ENCODE measurements around the gene FAM47C.
"Not testable (repeated sequence)": the region's sequence is repeated elsewhere in the genome, so short reads cannot be mapped to it uniquely, and the experiment has no call there.

The FAM47C gene

DNA sequence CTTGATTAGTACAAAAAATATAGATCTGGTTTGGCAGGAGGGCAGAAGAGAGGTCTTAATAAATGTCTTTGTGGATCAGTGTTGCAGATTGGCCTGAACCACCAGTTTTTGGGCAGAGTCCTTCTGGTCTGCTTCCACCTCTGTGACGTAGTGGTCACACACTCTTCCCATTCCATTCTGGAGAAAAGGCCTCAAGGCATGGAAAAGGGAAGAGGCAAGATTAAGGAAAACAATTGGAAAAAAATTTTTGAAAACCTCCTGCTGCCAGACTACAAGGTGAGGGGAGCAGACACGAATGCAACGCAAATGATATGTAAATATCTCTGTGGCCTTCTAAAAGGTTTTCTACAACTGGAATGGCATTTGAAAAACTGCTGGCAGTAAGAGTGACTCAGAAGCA lies 24.3 kb upstream of the FAM47C start:
- TF ChIP-seq, protein P1, sequence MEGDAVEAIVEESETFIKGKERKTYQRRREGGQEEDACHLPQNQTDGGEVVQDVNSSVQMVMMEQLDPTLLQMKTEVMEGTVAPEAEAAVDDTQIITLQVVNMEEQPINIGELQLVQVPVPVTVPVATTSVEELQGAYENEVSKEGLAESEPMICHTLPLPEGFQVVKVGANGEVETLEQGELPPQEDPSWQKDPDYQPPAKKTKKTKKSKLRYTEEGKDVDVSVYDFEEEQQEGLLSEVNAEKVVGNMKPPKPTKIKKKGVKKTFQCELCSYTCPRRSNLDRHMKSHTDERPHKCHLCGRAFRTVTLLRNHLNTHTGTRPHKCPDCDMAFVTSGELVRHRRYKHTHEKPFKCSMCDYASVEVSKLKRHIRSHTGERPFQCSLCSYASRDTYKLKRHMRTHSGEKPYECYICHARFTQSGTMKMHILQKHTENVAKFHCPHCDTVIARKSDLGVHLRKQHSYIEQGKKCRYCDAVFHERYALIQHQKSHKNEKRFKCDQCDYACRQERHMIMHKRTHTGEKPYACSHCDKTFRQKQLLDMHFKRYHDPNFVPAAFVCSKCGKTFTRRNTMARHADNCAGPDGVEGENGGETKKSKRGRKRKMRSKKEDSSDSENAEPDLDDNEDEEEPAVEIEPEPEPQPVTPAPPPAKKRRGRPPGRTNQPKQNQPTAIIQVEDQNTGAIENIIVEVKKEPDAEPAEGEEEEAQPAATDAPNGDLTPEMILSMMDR (IDR thresholded peaks at IDR 0.05; ENCODE audit: low read depth, low read length), result no peak
- no peak overlapping the region for H3K4me3 ChIP-seq (replicated peaks in 1 of 2; ENCODE audit: low read depth in 2 of 2, low read length in 2 of 2)
- no peak for DNase-seq (ENCODE audit: low read depth in 2 of 2)

DNA sequence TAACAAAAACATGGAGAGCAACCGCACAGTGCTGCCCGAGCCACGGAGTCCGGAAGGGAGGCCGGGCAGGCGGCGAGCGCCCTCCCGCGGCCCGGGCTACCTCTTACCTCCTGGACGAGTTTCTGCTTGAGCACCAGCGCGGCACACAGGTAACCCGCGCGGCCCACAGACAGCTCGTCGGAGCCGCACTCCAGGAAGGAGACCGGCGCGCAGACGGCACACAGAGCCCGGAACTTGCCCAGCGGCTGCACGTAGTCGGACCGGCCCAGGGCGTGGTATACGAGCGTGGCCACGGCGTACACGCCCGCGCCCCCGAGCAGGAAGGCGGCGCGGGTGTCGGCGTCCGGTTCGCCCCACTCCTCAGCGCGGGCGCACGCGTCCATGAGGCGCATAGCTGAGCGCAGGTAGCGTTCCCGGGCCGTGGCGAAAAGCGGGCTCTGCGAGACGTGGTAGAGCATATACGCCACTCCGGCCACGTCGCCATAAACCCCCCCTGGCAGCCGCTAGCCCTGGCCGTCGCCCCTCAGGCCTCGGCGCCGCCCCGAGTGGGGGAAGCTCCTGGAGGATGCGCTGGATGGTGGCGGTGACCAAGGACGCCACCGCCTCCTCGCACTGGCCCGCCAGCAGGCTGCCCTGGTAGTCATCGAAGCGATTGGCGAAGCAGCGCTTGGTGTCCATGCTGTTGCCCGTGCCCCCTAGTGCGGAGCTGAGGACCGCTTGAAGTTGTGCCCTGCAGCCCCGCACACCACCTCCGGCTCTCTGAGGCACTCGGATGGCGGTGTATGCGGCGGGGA lies 22.6 kb upstream of the FAM47C start:
- H3K4me3 ChIP-seq (replicated peaks in 1 of 2; ENCODE audit: low read depth in 2 of 2, low read length in 2 of 2), result not testable (repeated sequence)
- DNase-seq (ENCODE audit: low read depth in 2 of 2), result peak in 1 of 2 donors; percentile 0

DNA sequence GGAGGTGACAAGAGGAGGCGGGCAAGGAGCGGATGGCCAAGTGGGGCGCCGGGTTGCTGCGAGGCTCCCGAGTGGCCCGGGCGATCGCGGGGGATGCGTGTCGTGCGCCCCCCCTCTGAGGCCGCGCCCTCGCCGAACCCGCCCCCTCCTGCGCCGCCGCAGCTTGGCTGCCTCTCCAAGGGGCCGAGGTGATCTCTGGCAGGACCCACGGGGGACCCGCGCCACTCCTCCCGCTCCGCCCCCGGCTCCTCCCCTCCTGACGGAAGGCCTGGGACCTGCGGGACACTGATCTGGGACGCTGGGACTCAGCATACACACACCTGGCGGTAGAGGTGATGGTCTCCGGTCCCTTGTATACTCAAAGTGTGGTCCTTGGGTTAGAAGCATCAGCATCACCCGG lies 21.9 kb upstream of the FAM47C start:
- TF ChIP-seq, protein P1 (IDR thresholded peaks at IDR 0.05; ENCODE audit: low read depth, low read length), result no peak
- H3K4me3 ChIP-seq (replicated peaks in 1 of 2; ENCODE audit: low read depth in 2 of 2, low read length in 2 of 2), result no peak overlapping the region

DNA sequence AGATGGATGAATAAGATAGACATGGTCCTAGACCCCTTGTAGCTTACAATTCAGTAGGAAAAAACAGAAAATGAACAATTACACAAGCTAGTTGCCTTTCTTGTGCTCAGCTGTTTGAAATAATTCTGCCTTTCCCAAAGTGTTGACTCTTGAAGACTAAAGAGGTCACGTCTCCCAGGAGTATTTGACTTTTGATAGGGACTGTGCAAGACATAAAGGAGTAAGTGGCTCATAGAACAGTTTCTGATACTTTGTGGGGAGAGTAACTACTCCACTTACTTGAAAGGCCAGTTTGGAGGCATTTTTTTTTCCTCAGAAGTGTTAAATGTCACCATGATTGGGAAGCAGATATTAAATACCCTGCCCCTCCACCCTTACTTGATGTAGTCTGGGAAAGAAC lies 21.0 kb upstream of the FAM47C start:
- DNase-seq (ENCODE audit: low read depth in 2 of 2); H3K4me3 ChIP-seq (replicated peaks in 1 of 2; ENCODE audit: low read depth in 2 of 2, low read length in 2 of 2): not testable (repeated sequence)

More for the DNA sequence above, 21.9 kb upstream of the FAM47C start:
- DNase-seq (ENCODE audit: low read depth in 2 of 2), result no peak

DNA sequence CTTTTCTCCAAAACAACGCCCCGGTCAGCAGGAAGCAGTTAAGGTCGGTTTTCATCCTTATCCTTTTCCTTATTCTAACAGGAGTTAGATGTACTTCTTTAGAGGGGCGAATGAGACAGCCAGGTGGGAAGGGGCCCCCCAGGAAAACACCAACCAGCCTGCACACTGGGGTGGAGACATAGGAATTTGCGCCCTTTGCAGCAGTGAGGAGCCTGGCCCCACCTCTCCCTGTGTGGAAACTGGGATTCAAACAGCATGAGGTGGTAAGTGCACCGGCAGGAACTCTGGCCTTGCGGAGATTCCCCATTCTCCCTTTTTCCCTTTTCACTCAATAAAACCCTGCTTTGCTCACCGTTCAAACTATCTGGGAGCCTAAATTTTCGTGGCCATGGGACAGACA lies 8.0 kb upstream of the FAM47C start:
- TF ChIP-seq, protein P1 (IDR thresholded peaks at IDR 0.05; ENCODE audit: low read depth, low read length), result no peak
- no peak overlapping the region for H3K4me3 ChIP-seq (replicated peaks in 1 of 2; ENCODE audit: low read depth in 2 of 2, low read length in 2 of 2)

DNA sequence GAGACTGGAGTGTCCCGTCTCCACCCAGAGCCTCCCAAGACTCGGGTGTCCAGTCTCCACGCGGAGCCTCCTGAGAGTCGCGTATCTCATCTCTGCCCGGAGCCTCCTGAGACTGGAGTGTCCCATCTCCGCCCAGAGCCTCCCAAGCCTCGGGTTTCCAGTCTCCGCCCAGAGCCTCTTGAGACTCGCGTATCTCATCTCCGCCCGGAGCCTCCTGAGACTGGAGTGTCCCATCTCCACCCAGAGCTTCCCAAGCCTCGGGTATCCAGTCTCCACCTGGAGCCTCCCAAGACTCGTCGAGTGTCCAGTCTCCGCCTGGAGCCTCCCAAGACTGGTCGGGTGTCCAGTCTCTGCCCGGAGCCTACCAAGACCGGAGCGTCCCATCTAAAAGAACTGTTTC lies 2.3 kb downstream of the FAM47C start:
- DNase-seq (ENCODE audit: low read depth in 2 of 2), result no peak
- H3K4me3 ChIP-seq (replicated peaks in 1 of 2; ENCODE audit: low read depth in 2 of 2, low read length in 2 of 2), result no peak overlapping the region
- TF ChIP-seq, protein P1 (IDR thresholded peaks at IDR 0.05; ENCODE audit: low read depth, low read length), result no peak

More for the DNA sequence above, 8.0 kb upstream of the FAM47C start:
- no peak for DNase-seq (ENCODE audit: low read depth in 2 of 2)

DNA sequence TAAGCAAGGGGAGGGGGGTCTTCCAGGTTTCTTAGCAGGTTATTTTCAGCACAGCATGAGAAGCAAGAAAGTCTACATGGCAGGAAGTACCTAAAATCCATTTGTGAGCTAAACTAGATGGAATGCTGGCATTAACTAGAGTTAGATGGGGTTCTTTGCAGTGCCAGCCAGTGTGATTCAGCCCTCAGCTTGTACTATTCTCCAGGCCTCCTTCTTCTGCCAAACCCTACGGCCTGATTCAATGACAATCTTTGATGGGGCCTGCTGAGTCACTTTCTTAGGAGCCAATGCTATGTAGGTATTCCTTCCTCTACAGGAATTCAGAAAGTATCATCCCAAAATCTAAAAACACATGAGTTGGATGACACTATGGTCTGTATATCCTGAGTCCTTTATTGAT lies 26.1 kb downstream of the FAM47C start:
- not testable (repeated sequence) for H3K4me3 ChIP-seq (replicated peaks in 1 of 2; ENCODE audit: low read depth in 2 of 2, low read length in 2 of 2); DNase-seq (ENCODE audit: low read depth in 2 of 2)

DNA sequence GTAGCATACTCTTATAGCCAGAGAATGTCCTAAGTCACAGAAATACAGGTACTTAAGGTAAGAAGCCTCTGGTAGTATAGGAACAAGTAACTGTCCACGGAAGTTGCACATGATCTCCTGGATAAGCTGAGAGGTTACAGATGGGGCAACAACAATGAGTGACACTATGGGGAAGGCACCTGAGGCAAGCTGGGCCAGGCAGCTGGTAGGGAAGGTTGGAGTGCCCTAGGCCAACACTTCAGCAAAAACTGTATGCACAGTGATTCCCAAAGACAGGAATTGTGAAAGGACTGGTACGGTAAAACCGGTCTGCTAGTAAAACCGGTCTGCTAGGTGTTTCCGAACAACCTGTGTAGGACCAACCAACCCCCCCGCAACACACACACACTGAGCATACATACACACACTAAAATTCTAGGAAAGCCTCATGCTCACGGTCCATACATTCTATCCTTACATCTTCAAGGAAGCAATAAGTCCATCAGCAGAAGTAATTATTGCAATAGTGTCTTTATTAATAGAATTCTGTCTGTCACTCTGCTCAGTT lies 28.6 kb downstream of the FAM47C start:
- not testable (repeated sequence) for DNase-seq (ENCODE audit: low read depth in 2 of 2); H3K4me3 ChIP-seq (replicated peaks in 1 of 2; ENCODE audit: low read depth in 2 of 2, low read length in 2 of 2)

DNA sequence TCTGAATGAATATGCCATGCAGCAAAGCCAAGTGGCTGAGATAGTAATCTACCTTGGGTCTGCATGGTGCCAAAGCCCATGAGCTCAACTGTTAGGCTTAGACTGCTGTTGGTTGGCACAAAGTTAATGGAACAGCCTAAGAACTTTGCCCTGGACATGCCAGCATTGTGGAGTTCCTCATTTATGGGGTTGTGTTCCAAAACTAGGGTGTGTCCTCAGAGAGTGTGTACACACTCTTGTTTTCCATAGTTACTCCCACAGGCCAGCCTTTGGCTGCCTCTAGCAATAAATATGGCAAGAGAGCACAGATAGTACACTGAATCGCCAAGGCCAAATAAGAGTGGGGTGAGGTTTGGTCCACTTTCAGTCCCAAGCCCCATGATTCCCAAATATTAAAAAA lies 30.6 kb downstream of the FAM47C start:
- not testable (repeated sequence) for H3K4me3 ChIP-seq (replicated peaks in 1 of 2; ENCODE audit: low read depth in 2 of 2, low read length in 2 of 2); DNase-seq (ENCODE audit: low read depth in 2 of 2)

DNA sequence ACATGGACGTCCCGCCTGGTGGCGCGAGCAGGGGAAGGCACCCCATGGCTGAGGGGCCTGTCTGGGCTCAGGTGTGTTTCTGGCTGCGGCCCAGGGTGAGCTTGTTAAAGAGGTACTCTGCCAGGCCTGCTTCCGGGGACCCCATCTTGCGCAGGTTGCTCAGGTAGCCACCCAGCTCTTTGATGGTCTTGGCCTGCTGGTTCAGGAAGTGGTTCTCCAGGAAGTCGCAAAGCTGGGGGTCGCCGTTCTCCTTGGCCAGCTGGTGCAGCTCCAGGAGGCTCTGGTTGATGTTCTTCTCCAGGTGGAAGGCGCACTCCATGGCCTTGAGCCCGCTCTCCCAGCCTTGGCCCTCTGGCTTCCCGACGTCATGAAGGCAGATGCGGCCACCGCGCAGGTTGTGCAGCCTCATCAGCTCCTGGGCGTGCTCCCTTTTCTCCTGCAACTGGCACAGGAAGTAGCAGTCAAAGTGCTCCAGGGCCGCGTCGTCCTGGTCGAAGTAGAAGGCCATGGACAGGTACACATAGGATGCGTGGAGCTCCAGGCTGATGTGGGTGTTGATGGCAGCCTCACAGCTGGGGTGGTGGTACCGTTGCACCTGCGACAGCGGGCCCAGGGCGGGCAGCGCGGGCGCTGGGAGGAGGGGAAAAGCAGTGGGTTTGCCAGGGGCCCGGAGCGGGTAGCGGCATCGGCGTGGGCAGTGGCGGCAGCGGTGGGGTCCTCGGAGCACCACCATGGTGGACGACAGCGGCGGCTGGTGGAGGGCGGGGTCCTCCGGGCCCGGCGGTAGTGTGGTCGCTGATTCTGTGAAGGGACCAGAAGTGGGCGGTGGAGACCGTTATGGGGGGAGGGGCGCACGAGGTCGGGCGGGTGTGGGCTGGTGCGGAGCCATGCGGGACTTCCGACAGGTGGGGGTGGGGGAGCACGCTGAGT lies 35.1 kb downstream of the FAM47C start:
- H3K4me3 ChIP-seq (replicated peaks in 1 of 2; ENCODE audit: low read depth in 2 of 2, low read length in 2 of 2); DNase-seq (ENCODE audit: low read depth in 2 of 2): not testable (repeated sequence)

Data from cardiac fibroblast (primary cell).